GM18951 (cell line): ENCODE data around the gene WFDC2.

Source experiments
- POLR2A ChIP-seq: IDR thresholded peaks from 4 replicates; pipeline ENCODE4 v1.6.1; 2011; ENCODE audit warnings: mild to moderate bottlenecking; ENCODE audit not compliant: insufficient read length, insufficient read depth; ENCODE audit errors: extremely low read depth
- in situ Hi-C: fragments of 300-500 bp; cut with MboI; formaldehyde crosslinking; loops from one replicate; pipeline ENCODE4 v1.12.0; 2022; ENCODE audit warnings: low sequenced_read_pairs, mixed read lengths, inconsistent platforms; ENCODE audit not compliant: unreplicated experiment

The WFDC2 gene

DNA sequence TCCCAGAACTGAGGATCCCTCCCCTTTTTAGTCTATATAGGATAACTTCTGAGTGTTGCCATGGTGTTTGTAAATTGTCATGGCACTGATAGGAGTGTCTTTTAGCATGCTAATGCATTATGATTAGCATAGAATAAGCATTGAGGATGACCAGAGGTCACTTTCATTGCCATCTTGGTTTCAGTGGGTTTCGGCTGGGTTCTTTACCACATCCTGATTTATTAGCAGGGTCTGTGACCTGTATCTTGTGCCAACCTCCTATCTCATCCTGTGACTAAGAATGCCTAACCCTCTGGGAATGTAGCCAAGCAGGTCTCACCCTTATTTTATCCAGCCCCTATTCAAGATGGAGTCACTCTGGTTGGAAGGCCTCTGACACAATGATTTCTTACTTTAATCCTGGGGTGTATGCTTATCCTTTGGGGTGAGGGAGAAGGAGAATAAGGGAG lies 19.6 kb downstream of the WFDC2 start:
- in situ Hi-C loops, result no loop called here

DNA sequence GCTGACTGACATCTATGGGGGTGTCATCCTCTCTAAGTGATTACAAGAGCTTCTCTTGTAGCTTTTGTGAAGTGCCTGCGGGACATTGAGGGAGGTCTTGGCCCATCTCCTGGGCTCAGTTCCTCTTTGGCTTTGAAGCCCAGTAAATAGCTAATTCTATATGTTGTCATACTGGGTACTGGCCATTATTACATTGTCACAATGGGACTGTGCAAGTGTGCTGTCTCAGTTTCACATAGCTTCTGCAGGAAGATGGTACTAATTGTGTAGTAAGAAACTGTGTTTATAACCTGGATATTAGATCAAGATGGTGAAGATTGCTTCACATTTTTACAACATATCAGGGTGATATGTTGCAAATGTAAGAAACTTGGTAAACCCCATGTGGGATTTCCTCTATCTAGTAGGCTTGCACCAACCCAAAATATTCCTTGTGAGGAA lies 26.0 kb downstream of the WFDC2 start:
- in situ Hi-C loops, result no loop called here
- no peak for TF ChIP-seq POLR2A

More for the DNA sequence above, 19.6 kb downstream of the WFDC2 start:
- TF ChIP-seq POLR2A, result no peak

DNA sequence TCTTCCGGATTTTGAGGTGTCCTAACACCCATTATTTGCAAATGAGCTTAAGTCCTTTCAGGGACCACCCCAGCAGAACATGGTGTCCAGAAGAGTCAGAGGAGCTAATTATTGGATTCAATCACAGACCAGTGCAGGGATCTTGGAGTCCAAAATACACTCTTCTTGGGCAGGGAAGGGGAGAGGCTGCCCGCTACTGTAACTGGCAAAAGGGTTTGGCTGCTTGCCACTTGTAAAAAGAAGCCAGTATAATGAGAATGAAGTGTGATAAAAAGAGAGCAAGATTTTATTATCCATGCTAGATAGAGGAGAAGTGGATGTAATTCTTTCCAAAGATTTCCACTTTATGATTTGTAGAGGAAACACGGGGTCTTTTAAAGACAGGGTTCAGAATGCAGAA lies 26.6 kb downstream of the WFDC2 start:
- TF ChIP-seq POLR2A, result no peak
- in situ Hi-C loops, result no loop called here

DNA sequence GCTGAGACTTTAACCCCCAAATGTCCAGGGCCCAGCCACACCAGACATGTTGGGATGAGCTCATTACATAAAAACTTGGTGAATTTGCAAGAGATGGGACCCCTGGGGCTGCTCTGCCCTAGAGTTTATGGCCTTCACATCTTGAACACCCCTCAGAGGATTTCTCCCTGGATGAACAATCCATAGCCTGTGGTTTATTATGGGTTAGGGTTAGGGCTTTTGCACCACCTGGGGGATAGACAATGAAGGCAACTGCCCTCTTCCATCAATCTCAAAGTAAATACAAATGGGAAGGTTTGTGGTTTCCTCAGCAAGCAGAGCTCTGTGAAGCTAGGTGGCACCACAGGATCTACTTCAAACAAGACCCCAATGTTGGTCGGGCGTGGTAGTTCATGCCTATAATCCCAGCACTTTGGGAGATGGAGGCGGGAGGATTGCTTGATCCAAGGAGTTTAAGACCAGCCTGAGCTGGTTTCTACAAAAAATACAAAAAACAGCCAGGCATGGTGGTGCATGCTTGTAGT lies 28.5 kb downstream of the WFDC2 start:
- no peak for TF ChIP-seq POLR2A
- in situ Hi-C loops, result no loop called here

DNA sequence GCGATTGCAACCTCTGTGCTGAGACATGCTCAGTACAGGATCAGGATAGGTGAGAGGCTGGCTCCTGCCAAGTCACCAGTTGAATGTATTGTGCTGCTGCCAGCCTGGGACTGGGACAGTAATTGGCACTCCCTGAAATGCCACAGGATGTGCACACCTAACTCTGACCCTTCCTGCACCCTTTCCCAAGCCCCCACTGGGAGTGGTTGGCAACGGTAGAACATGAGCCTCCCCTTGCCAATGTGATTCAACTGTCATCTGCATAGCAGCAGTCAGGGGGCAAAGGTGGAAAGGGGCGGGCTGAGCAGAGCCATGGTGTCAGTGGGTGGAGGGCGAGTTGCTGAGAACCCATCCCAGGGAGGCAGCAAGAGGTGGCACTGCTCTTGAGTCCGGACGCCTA lies 30.5 kb downstream of the WFDC2 start:
- TF ChIP-seq POLR2A, result no peak
- in situ Hi-C loops, result no loop called here

DNA sequence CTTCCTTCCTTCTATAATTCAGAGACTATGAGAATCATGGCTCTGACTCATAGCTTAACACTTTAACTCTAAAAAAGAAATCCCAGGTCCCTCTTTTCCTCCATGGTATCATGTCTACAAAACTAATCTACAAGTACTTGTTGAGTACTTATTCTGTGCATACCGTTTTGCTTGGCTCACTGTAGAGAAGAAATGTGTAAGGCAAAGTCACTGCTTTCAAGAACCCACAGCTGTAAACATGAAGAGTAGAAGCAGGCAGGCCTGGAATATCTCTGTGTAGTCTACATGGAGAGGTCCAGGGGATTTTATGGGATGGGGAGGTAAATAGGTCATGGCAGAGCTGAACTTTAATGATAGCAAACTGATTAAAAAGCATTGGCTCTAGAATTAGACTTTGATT lies 32.0 kb downstream of the WFDC2 start:
- in situ Hi-C loops, result no loop called here
- TF ChIP-seq POLR2A, result no peak

DNA sequence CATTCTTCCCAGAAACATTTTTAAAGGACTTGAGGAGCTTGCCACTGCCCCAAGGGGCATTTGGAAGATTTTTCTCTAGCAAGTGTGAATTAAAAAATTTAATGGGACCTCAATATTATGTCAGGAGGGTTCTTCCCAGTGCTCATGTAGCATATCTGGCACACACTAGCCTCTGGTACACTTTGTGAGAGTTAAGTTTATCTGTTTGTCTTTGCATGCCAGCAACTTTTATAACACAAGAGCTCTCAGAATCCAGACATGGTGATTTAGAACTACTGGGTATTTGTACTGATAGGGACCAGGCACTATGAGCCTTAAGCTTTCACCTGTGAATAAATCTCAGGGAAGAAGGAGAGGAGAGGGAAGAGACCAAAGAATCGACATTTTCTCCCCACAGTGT lies 33.0 kb downstream of the WFDC2 start:
- in situ Hi-C loops, result no loop called here

DNA sequence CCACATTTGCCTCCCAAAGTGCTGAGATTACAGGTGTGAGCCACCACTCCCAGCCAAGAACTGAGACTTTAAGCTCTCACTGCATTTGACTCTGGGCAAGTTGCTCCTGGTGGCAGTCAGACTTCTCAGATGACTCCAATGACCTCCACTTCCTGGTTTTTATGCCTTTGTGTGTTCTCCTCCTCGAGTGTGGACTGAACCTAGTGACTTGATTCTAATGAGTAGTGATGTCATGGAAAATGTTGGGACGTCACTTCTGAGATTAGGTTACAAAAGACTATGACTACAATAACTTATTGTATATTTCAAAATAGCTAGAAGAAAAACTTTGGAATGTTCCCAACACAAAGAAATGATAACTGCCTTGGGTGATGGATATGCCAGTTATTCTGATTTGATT lies 33.9 kb downstream of the WFDC2 start:
- TF ChIP-seq POLR2A, result no peak
- in situ Hi-C loops, result no loop called here

More for the DNA sequence above, 33.0 kb downstream of the WFDC2 start:
- no peak for TF ChIP-seq POLR2A

DNA sequence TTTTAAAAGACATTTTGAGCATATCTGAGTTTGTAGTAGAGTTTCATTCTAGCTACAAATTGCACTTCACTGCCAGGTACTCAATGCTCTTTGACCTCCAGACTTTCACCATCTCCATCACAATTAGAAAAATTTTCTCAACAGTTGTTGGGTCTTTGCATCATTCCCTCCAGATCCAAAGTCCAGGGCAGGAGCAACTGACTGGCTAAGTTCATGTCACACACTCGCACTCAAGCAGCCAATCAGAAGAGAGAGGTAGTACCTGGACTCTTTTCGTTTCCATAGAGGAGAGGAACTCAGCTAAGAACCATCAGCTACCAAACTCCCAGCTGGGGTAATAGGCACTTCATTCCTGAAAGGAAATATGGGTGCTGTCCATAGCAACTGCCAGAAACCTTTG lies 36.8 kb downstream of the WFDC2 start:
- TF ChIP-seq POLR2A, result no peak
- in situ Hi-C loops, result no loop called here

DNA sequence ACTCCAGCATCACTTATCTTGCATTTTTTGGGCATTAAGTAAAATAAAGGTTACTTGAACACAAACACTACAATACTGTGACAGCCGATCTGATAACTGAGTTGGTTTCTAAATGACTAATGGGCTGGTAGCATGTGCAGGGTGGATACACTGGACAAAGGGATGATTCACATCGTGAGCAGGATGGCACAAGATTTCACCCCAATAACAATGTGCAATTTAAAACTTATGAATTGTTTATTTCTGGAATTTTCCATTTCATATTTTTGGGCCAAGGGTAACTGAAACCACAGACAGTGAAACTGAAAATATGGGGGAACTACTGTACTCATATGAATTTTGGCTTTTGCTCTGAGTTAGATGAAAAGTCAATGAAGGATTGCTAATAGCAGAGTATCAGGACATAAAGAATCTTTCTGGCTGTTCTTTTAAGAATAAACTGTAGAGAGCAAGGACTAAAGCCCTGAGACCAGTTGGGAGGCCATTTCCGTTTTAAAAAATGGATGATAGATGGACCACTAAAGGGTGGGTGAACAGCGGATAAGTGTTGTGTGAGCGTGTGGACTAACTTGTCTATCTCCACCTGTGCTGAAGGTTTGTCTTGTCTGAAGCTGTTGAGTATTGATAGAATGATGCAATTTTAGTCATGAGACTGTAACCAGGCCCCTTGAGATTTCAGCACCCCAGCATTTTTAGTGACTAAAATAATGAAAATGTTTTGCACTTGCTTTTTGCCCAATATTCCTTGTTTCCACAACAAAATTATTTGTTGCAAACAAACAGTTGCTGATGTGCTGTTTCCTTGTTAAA lies 37.7 kb downstream of the WFDC2 start:
- no peak for TF ChIP-seq POLR2A
- in situ Hi-C loops, result no loop called here

DNA sequence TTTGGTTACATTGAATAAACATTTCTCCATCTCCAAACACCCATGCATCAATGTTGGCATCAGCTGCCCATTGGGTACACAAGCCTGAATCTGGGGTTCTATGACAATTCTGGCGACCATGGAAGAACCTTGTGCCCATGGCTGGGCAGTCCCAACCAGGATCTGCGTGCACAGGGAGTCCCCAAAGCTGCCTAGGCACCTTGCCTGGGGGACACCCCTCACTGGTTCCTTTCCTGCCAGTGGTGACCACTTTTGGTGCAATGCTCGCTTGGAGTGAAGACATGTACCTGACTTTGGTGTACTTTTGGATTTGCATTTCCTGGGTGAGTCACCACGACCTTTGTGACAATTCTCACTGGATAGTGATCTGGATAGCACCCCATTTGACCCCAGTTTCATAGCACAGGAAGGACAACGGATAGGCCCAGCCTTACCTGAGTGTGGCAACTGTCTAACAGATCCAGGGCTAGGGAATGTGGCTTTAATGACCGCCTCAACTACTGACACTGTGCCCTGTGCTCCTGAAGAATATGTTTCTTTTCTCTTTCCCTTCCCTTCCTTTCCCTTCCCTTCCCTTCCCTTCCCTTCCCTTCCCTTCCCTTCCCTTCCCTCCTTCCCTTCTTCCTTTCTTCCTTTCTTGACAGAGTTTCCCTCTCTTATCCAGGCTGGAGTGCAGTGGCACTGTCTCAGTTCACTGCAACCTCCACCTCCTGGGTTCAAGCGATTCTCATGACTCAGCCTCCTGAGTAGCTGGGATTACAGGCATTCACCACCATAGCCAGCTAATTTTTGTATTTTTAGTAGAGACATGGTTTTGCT lies 38.7 kb downstream of the WFDC2 start:
- TF ChIP-seq POLR2A, result no peak

DNA sequence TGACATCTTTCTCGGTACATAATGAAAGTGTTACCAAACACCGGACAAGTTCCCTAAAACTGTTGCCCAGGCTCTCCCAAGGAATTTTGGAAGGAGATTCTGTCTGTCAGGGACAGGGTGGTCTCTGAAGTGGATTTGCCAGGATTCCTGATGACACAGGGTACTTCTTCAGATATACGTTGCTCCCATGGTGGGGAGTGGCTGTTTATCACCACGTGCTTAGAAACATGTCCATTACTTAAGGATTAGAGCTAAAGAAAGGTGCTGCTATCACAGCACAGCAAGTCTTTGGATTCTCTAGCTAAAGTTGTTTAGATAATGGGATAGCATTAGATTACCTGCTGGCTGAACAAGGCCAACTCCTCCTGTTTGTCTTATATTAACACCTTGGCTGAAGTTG lies 39.5 kb downstream of the WFDC2 start:
- TF ChIP-seq POLR2A, result no peak
- in situ Hi-C loops, result no loop called here

More for the DNA sequence above, 38.7 kb downstream of the WFDC2 start:
- in situ Hi-C loops, result no loop called here

DNA sequence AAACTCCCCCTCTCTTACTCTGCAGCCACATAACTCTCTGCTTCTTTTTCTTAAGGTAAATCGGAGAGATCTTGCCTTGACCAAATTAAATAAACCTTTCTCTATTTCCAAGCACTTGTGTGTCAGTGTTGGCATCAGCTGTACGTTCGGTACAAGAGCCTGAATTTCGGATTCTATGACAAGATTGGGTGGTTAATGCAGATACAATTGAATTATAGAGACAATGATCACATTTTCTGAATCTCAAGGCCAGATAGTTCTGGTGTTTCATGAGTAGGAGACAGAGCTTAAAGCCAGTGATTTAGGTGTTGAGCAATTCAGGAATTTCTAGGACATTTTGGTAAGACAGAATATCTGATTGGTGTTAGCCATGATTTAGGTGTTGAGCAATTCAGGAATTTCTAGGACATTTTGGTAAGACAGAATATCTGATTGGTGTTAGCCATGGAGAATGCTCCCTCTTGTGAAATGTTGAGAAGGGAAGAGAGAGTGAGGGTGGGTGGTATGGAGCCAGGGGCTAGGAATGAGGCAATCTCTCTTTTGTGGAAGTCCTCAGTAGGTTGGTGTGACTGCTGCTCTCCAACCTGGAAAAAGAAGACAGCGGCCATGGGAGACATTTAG lies 40.8 kb downstream of the WFDC2 start:
- in situ Hi-C loops, result no loop called here

More for the DNA sequence above, 40.8 kb downstream of the WFDC2 start:
- no peak for TF ChIP-seq POLR2A
